Lung (tissue), 12 donors: Measurements from ENCODE around the gene DOCK6. TPM values are rescaled to one million over a fixed set of nuclear protein-coding genes. Genes with fewer than 3 reads are reported as not detected.

Experiments
- ATAC-seq: fragments of 200-7000 bp; cut with Tn5 transposase; one replicate; pipeline ENCODE4 v1.9.1; 2020; ENCODE audit warnings: moderate number of reproducible peaks; ENCODE audit not compliant: insufficient read depth, low FRiP score
- DNase-seq, 3 donors: peaks; one replicate each; pipeline ENCODE4 v3.0.0-alpha.2; 2013 to 2017
- H3K27ac ChIP-seq, 2 donors: one replicate each; pipeline ENCODE4 v1.5.1; 2013; ENCODE audit warnings: mild to moderate bottlenecking in 2 of 2, moderate library complexity in 2 of 2, control low read depth in 1 of 2, inconsistent platforms in 1 of 2, low read depth in 1 of 2, low read length in 1 of 2
- H3K27me3 ChIP-seq, 3 donors: one replicate each; pipeline ENCODE4 v1.5.1; 2013; ENCODE audit warnings: low read length in 2 of 3; ENCODE audit not compliant: control insufficient read depth in 3 of 3, insufficient read depth in 3 of 3
- H3K36me3 ChIP-seq, 4 donors: one replicate each; pipeline ENCODE4 v1.5.1; 2013; ENCODE audit warnings: low read length in 4 of 4, mild to moderate bottlenecking in 1 of 4, moderate library complexity in 1 of 4; ENCODE audit not compliant: control insufficient read depth in 4 of 4, insufficient read depth in 4 of 4
- H3K4me1 ChIP-seq, 5 donors: one replicate each; pipeline ENCODE4 v1.5.1; 2013; ENCODE audit warnings: low read length in 5 of 5, mild to moderate bottlenecking in 2 of 5, moderate library complexity in 1 of 5; ENCODE audit not compliant: control insufficient read depth in 5 of 5, insufficient read depth in 5 of 5
- H3K4me3 ChIP-seq: one replicate; pipeline ENCODE4 v1.5.1; 2013; ENCODE audit warnings: mild to moderate bottlenecking, control low read depth, moderate library complexity
- H3K9ac ChIP-seq, 2 donors: one replicate each; pipeline ENCODE4 v1.5.1; 2013; ENCODE audit warnings: low read length in 2 of 2, control low read depth in 1 of 2; ENCODE audit not compliant: insufficient read depth in 1 of 2
- H3K9me3 ChIP-seq, 4 donors: one replicate each; pipeline ENCODE4 v1.5.1; 2013; ENCODE audit warnings: low read length in 3 of 4, mild to moderate bottlenecking in 1 of 4, moderate library complexity in 1 of 4; ENCODE audit not compliant: control insufficient read depth in 4 of 4, insufficient read depth in 3 of 4
- CTCF ChIP-seq: IDR thresholded peaks from 2 replicates; pipeline ENCODE4 v1.5.1; 2012; ENCODE audit warnings: mild to moderate bottlenecking; ENCODE audit errors: control extremely low read depth, extremely low read depth
- WGBS, 2 donors: extraction: QIAGEN DNeasy Blood & Tissue Kit; methylation state at CpG; one replicate each; pipeline ENCODE4 v1.1.7; 2013; 5-methylcytosine and 5-hydroxymethylcytosine counted together
- polyA plus RNA-seq, 2 donors: library from polyadenylated mRNA; stranded (reverse); fragments of 200-250 nt; gene quantifications; one replicate each; pipeline ENCODE4 v1.2.1, GENCODE V29; 2013
- total RNA-seq, 2 donors: library from RNA; depleted of rRNA in 1 of 2; stranded (reverse); fragments of >200 nt in 1 of 2; gene quantifications; one replicate each; pipeline ENCODE4 v1.2.1, GENCODE V29; 2014 to 2021
- donor health status: control.
- donor health status: control.
- donor health status: Bipolar disorder and iron deficiency.
- donor health status: healthy.
- donor health status: DM: yes; HTN: yes; CAD: no.

The DOCK6 gene
- total and polyA plus RNA-seq, 4 donors, result 38.6 to 129 (median 73.7) TPM

DNA sequence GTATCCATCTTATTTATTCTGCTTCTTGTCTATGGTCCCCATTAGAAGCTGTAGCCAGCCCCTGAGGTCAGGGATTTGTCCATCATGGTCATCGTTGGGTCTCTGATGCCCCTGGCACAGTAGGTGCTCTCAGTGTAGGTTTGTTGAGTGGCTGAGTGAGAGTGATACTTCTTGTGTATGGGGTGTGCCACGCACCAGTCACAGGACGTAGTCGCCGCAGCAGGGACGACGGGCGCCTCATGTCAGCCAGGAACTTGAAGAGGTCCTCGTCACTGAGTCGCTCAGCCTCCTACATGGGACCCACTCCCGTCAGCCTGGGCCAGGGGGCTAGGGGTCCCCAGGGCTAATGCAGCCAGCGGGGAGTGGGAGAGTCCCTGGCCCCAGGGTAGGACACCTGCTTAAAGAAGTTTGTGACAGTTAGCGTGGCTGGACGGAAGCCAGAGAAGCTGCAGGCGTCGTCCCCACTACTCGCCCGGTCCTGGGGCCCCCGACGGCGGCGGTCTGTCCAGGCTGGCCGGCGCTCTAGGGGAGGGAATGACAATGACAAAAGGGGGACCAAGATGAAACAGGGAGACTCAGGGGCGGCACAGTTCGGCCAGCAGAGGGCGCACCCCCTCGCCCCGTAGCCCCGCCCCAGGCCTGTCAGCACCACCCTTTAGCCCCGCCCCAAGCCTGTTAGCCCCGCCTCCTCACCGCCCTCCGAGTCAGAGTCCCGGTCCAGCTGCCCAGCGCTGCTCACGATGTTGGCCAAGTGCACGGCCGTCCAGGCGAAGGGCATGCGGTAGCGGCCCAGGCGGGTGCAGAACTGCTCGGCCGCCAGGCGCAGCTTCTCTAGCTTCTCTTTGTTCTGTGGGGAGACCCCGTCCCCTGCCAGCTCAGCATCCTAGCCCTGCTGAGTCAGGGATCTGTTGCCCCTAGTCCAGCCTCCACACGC, 19.2 kb downstream of the DOCK6 start:
- 36% methylated on average over 48 of the region's 48 CpGs for WGBS, 2 donors
- TF ChIP-seq CTCF, result peak; percentile 25
- peak overlapping the region in 1 of 2 donors; percentile 28 for H3K9ac ChIP-seq

DNA sequence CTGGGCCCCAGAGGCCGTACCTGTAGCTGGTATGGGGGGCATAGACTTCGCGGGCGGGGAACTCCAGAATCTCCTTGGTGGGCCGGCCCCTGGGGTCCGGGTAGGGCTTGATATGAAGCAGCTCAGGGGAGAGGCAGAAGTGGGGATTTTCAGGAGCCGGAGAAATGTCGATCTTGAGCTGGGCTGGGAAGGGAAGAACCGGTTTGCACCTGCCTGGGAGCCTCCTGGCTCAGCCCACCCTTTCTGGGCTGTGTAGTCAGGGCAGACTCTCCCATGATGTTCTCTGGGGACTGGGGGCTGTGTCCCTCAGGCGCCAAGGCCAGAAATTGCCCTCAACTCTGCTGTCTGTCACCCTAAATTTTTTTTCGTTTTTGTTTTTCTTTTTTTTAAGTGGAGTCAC, 20.3 kb downstream of the DOCK6 start:
- TF ChIP-seq CTCF, result no peak
- peaks cover 0 to 2% (median 0%) of the 10 kb centered on the region in 4 donors for H3K9me3 ChIP-seq
- peaks cover 0 to 5% (median 0%) of the 10 kb centered on the region in 5 donors for H3K4me1 ChIP-seq
- 92 to 94% methylated on average over 11 of the region's 11 CpGs for WGBS, 2 donors
- no peaks in the 10 kb centered on the region for H3K27me3 ChIP-seq
- no peak overlapping the region for H3K9ac ChIP-seq
- ATAC-seq (no peak), DNase-seq (peak in 1 of 3 donors; percentile 35)
- peaks cover 0 to 42% (median 26%) of the 10 kb centered on the region in 4 donors for H3K36me3 ChIP-seq
- no peak overlapping the region for H3K4me3 ChIP-seq
- no peak overlapping the region for H3K27ac ChIP-seq

More for the DNA sequence above, 19.2 kb downstream of the DOCK6 start:
- Histone ChIP-seq H3K27ac (peak overlapping the region in 1 of 2 donors; percentile 81), H3K36me3 (peaks cover 0 to 36% (median 29%) of the 10 kb centered on the region in 4 donors), H3K9me3 (peaks cover 0 to 2% (median 0%) of the 10 kb centered on the region in 4 donors), H3K27me3 (no peaks in the 10 kb centered on the region), H3K4me1 (peaks cover 0 to 12% (median 5%) of the 10 kb centered on the region in 5 donors), H3K4me3 (no peak overlapping the region)
- ATAC-seq (peak; percentile 90), DNase-seq (peak; percentile 89 to 91 (median 91))

DNA sequence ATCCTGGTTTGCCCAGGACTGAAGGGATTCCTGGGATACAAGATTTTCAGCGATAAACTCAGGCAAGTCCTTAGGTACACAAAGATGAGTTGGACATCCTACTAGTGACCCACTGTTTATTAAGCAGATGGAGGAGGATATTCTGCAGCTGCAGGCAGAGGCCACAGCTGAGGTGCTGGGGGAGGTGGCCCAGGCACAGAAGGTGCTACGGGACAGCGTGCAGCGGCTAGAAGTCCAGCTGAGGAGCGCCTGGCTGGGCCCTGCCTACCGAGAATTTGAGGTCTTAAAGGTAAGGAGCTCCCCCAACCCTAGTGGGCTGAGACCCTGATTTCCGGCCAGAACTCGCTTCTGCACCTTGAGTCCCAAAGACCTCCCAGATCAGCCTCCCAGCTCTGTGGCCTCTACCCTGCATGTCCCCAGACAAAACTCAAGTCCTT, 22.3 kb downstream of the DOCK6 start:
- no peak overlapping the region for H3K4me3 ChIP-seq
- WGBS, 2 donors, result 97 to 99% methylated on average over 8 of the region's 8 CpGs
- no peak overlapping the region for H3K27ac ChIP-seq
- H3K4me1 ChIP-seq, result peaks cover 0 to 10% (median 0%) of the 10 kb centered on the region in 5 donors
- DNase-seq, result no peak
- H3K9ac ChIP-seq, result no peak overlapping the region
- TF ChIP-seq CTCF, result no peak
- ATAC-seq, result no peak
- peaks cover 0 to 2% (median 0%) of the 10 kb centered on the region in 4 donors for H3K9me3 ChIP-seq
- H3K27me3 ChIP-seq, result no peaks in the 10 kb centered on the region
- H3K36me3 ChIP-seq, result peaks cover 0 to 41% (median 24%) of the 10 kb centered on the region in 4 donors
